SK-N-SH (cell line): ENCODE measurements around the gene NPS.

ENCODE experiments used
- CHD2 ChIP-seq: fragments of 150-350 bp; IDR thresholded peaks from 2 replicates; pipeline ENCODE4 v1.6.1; 2018; ENCODE audit warnings: low read length; ENCODE audit not compliant: partially characterized antibody
- EZH2phosphoT487 ChIP-seq: fragments of 200-600 bp; sonication (generic); IDR thresholded peaks from 2 replicates; pipeline ENCODE4 v1.6.1; 2017; ENCODE audit warnings: low read depth, mixed run types, mild to moderate bottlenecking, antibody characterized with exemption, moderate library complexity, borderline replicate concordance
- JUND ChIP-seq: IDR thresholded peaks from 2 replicates; pipeline ENCODE4 v1.4.0; 2012
- MXI1 ChIP-seq: IDR thresholded peaks from 2 replicates; pipeline ENCODE4 v1.6.1; 2012; ENCODE audit warnings: mild to moderate bottlenecking, low read depth, low read length, improper control_type of control experiment
- NRF1 ChIP-seq: IDR thresholded peaks from 2 replicates; pipeline ENCODE4 v1.6.1; 2012; ENCODE audit warnings: low read depth, mild to moderate bottlenecking, low read length
- RFX5 ChIP-seq: IDR thresholded peaks from 2 replicates; pipeline ENCODE4 v1.6.1; 2012; ENCODE audit warnings: mild to moderate bottlenecking, improper control_type of control experiment, low read length
- SIN3A ChIP-seq: IDR thresholded peaks from 2 replicates; pipeline ENCODE4 v1.6.1; 2012; ENCODE audit warnings: low read depth, mild to moderate bottlenecking, low read length, moderate library complexity, borderline replicate concordance
- TAF1 ChIP-seq: IDR thresholded peaks from 2 replicates; pipeline ENCODE4 v1.6.1; 2012; ENCODE audit warnings: low read depth, mild to moderate bottlenecking, low read length, moderate library complexity, borderline replicate concordance
- TCF12 ChIP-seq: IDR thresholded peaks from 2 replicates; pipeline ENCODE4 v1.4.0; 2012
- TEAD4 ChIP-seq: IDR thresholded peaks from 2 replicates; pipeline ENCODE4 v1.4.0; 2012; ENCODE audit warnings: mild to moderate bottlenecking, borderline replicate concordance; ENCODE audit not compliant: insufficient read depth
- YY1 ChIP-seq: IDR thresholded peaks from 2 replicates; pipeline ENCODE4 v1.4.0; 2012; ENCODE audit warnings: low read depth, mild to moderate bottlenecking
- TF ChIP-seq, protein P1 (sequence below): fragments of 200-600 bp; sonication (generic); IDR thresholded peaks from 2 replicates; pipeline ENCODE4 v1.6.1; 2017; ENCODE audit warnings: antibody characterized with exemption, mild to moderate bottlenecking, moderate library complexity
- TF ChIP-seq, protein P2 (sequence below): fragments of 150-350 bp; IDR thresholded peaks from 2 replicates; pipeline ENCODE4 v1.6.1; 2017; ENCODE audit warnings: antibody characterized with exemption, low read length, low read depth, borderline replicate concordance
- TF ChIP-seq, protein P3 (sequence below): IDR thresholded peaks from 2 replicates; pipeline ENCODE4 v1.4.0; 2012; ENCODE audit warnings: low read depth

DNA sequence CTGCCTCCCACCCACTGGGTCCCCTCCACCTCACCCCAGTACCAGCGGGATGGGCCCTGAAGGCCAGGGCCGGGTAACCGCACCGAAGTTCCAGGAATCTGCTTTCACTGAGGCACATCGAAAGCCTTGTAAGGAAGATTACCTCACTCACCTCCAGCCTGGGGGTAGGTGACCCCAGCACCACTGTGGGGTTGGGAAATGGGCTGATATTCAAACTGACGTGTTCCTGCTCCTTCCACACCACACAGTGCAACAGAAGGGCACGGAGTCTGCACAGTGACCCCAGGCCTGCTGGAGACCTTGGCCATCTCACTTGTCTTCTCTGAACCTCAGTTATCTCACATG is 29.8 kb downstream of the NPS start:
- no peak for TF ChIP-seq TCF12
- no peak for TF ChIP-seq JUND
- no peak for TF ChIP-seq YY1
- no peak for TF ChIP-seq MXI1
- TF ChIP-seq, protein P1, sequence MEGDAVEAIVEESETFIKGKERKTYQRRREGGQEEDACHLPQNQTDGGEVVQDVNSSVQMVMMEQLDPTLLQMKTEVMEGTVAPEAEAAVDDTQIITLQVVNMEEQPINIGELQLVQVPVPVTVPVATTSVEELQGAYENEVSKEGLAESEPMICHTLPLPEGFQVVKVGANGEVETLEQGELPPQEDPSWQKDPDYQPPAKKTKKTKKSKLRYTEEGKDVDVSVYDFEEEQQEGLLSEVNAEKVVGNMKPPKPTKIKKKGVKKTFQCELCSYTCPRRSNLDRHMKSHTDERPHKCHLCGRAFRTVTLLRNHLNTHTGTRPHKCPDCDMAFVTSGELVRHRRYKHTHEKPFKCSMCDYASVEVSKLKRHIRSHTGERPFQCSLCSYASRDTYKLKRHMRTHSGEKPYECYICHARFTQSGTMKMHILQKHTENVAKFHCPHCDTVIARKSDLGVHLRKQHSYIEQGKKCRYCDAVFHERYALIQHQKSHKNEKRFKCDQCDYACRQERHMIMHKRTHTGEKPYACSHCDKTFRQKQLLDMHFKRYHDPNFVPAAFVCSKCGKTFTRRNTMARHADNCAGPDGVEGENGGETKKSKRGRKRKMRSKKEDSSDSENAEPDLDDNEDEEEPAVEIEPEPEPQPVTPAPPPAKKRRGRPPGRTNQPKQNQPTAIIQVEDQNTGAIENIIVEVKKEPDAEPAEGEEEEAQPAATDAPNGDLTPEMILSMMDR, result no peak
- TF ChIP-seq EZH2phosphoT487, result no peak
- no peak for TF ChIP-seq TEAD4
- TF ChIP-seq TAF1, result no peak
- TF ChIP-seq, protein P2, sequence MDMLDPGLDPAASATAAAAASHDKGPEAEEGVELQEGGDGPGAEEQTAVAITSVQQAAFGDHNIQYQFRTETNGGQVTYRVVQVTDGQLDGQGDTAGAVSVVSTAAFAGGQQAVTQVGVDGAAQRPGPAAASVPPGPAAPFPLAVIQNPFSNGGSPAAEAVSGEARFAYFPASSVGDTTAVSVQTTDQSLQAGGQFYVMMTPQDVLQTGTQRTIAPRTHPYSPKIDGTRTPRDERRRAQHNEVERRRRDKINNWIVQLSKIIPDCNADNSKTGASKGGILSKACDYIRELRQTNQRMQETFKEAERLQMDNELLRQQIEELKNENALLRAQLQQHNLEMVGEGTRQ, result no peak
- no peak for TF ChIP-seq RFX5
- no peak for TF ChIP-seq NRF1
- TF ChIP-seq CHD2, result no peak
- TF ChIP-seq, protein P3, sequence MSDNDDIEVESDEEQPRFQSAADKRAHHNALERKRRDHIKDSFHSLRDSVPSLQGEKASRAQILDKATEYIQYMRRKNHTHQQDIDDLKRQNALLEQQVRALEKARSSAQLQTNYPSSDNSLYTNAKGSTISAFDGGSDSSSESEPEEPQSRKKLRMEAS, result no peak
- TF ChIP-seq SIN3A, result no peak
